ENCODE results near the gene ME1.
"Not testable (repeated sequence)": the region's sequence is repeated elsewhere in the genome, so short reads cannot be mapped to it uniquely, and the experiment has no call there.

Gene ME1

DNA sequence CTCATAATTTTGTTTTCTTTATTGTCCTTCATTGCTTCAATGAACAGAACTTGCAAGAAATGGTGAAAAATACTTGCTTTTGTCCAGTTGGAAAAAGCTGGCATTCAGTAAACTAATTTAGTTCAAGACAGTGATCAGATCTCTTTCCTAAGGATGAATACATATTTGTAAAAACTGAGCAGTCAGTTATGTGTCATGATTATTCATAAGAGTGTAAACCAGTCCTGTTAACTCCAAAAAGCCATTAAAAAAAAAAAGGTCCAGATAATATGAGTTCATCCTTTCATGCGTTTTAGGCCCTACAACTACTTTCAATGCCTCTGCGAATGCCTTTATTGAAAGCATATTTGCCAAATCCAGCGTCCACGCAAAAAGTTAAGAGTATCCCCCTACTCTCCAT lies 238.4 kb downstream of the ME1 start:
- DNase-seq (ENCODE audit: low read depth in 2 of 2) = no peak

DNA sequence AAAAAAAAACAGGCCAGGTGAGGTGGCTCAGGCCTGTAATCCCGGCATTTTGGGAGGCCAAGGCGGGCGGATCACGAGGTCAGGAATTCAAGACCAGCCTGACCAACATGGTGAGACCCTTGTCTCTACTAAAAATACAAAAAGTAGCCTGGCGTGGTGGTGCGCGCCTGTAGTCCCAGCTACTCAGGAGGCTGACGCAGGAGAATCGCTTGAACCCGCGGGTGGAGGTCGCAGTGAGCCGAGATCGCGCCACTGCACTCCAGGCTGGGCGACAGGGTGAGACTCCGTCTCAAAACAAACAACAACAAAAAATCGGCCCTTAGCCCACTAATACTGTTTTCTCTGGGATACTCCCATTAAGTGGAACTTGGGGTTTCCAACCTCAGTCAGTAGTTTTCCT lies 238.9 kb downstream of the ME1 start:
- DNase-seq (ENCODE audit: low read depth in 2 of 2) = not testable (repeated sequence)

- DNase-seq (ENCODE audit: low read depth in 2 of 2) = no peak
Observed at GRCh38 chr6:83190626-83191025, 240.2 kb downstream of the ME1 start.

DNA sequence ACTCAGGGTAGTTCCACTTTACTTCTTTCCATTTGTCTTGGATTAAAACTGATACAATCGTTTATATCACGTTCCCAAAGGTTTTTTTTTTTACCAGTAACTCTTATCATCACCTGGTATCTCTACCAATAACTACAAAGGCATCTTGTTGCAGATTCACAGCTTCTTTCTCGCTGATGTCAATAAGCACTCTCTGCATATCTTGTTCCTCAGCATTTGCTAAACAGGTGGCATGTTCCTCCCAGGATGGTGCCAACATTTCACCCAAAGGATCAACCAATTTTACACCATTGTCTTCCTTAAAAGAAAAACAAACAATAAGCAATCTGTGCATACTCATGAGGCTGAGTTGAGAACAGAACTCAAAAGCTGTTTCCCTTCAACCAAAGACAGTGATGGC lies 242.3 kb downstream of the ME1 start:
- no peak for DNase-seq (ENCODE audit: low read depth in 2 of 2)

DNA sequence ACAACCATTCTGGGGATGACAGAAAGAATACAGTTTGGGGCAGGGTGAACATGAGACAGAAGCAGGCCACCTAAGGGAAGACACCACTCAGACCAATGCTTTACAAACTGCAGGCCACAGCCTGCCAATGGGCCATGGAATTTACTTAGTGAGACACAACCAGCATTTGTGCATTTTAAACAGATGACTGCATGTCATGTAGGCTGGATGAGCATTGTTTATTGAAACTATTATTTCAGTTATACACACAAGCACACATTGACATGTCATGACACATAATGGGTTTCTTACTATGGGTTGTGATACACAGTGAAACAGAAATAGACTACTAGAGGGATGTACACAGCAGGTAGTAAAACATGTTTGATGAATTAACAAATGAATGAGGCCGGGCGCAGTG lies 245.8 kb downstream of the ME1 start:
- no peak for DNase-seq (ENCODE audit: low read depth in 2 of 2)

DNA sequence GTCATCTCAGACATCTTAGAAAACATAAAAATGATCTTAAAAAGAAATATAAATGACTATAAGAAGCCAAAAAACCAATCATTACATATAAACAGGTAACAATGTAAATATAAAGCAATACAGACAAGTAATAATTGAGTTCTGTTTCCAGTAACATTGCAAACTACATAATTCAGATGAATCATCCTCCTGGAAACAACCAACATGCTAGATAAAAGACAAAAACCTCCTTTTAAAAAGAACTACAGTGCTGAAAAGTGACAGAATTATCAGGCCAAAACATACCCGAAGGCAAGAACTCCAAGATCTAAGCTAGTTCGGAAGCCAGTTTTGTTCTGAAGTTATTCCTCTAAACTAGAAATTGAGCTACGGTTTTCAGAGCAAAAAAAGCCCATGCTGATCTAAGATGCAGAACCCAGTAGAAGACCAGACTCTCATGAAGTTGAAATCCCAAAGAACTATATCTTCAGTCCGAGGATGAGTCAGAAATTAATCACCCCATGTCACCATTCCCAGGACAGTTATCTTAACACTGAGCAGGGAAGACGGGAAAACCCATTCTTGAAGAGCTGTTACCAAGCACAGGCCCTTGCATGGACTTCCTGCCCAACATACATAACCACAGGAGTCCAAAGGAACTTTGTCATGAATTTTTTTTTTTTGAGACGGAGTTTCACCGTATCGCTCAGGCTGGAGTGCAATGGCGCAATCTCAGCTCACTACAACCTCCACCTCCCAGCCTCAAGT lies 247.6 kb downstream of the ME1 start:
- DNase-seq (ENCODE audit: low read depth in 2 of 2) = no peak

- no peak for DNase-seq (ENCODE audit: low read depth in 2 of 2)
Observed at GRCh38 chr6:83182114-83182513, 248.7 kb downstream of the ME1 start.

DNA sequence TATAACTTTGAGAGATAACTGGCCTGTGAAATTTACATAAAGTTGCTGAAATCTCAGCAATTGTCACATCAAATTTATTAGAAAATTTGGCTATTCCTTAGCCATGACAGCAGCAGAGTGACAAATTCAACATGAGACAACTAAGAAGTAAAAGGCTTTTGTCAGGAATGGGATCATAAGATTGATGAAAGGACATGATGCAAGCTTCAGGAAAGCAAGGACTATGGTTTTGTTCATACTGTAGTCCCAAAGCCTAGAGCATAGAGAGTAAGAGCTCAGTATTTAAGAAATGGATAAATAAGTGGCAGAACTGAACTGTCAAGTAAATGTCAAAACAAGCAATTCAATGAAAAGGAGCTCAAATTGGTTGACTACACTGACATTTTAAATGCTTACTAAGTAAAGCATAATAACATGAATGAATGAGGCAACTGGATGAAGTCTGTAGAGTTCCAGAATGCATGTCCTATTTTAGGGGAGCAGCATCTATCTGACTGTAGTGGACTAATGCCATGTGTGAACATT lies 250.4 kb downstream of the ME1 start:
- DNase-seq (ENCODE audit: low read depth in 2 of 2) = no peak

DNA sequence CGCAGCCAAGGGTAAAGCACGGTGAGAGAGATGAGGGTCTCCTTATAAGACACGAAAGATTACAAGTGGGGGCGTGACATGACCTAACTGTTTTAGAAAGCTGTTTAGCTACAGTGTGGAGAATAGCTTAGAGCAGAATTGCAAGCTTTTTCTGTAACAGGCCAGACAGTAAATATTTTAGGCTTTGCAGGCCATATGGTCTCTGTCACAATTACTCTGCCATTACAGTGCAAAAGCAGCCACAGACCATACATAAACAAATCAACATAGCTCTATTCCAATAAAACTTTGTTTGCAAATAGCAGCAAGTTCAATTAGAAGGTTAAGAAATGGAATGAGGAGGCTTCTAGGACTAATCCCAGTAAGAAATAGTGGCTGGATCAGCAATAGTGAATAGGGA lies 254.6 kb downstream of the ME1 start:
- no peak for DNase-seq (ENCODE audit: low read depth in 2 of 2)

DNA sequence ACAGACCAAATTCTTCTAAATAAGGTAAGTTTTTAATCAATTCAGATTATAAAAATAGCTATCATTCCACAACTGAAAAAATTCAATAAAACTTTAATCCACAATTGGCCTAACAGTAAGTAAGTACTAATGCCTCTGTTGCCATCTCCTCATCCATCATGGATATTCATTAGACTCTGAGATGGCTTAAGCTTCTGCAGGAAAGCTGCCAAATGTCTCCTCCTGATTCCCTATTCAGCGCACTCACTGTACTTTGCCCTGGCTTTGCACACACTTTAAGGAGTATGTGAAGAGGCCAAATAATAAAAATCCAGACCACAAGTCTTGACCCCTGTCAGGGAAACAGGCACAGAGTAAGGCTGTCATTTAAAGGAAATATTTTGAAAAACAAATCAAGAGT lies 261.3 kb downstream of the ME1 start:
- DNase-seq (ENCODE audit: low read depth in 2 of 2) = no peak

GRCh38 chr6:83169106-83169505 lies 261.7 kb downstream of the ME1 start:
- no peak for DNase-seq (ENCODE audit: low read depth in 2 of 2)

DNA sequence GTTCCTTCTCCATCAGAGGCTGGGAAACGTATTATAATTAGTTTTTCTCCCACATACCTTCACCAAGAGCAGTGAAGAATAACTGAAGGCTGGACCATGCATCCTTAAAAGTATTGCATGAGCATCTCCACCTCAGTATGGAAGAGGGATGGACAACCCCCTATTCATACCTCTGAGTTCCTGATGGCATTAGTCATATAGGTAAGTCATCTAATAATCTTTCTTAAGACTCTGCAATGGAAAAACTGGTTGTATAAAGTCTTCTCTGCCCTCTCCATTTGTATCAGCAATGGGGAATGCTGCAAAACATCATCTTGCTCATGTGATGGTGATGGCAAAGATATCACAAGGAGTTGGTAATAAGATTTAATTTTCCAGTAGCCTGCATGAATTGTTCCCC lies 262.3 kb downstream of the ME1 start:
- DNase-seq (ENCODE audit: low read depth in 2 of 2) = no peak

GRCh38 chr6:83167726-83168278 lies 263.0 kb downstream of the ME1 start:
- no peak for DNase-seq (ENCODE audit: low read depth in 2 of 2)
